Fibroblast of pulmonary artery (primary cell): ENCODE measurements around the gene APOBEC3G.
"Not testable (repeated sequence)": the region's sequence is repeated elsewhere in the genome, so short reads cannot be mapped to it uniquely, and the experiment has no call there.

Experiments used
- DNase-seq: peaks from one replicate; pipeline ENCODE4 v3.0.0-alpha.2; 2010; ENCODE audit warnings: low read depth
- H3K4me3 ChIP-seq: replicated peaks from 2 replicates; pipeline ENCODE4 v1.5.1; 2011; ENCODE audit warnings: low read depth, mild to moderate bottlenecking, control low read depth, low read length, moderate library complexity
- CTCF ChIP-seq: IDR thresholded peaks from 2 replicates; pipeline ENCODE4 v1.5.1; 2011; ENCODE audit warnings: mild to moderate bottlenecking, control low read depth, low read length, inconsistent platforms; ENCODE audit errors: missing control alignments

The APOBEC3G gene

GRCh38 chr22:39070186-39070585 lies 6.9 kb upstream of the APOBEC3G start:
- TF ChIP-seq CTCF, result no peak
- DNase-seq, result no peak

GRCh38 chr22:39072581-39072981 lies 4.5 kb upstream of the APOBEC3G start:
- not testable (repeated sequence) for DNase-seq, H3K4me3 ChIP-seq

More at GRCh38 chr22:39070186-39070585, 6.9 kb upstream of the APOBEC3G start:
- H3K4me3 ChIP-seq, result no peak overlapping the region

GRCh38 chr22:39073981-39074380 lies 3.1 kb upstream of the APOBEC3G start:
- H3K4me3 ChIP-seq, result no peak overlapping the region
- no peak for TF ChIP-seq CTCF
- DNase-seq, result no peak

- DNase-seq, H3K4me3 ChIP-seq: not testable (repeated sequence)
Observed at GRCh38 chr22:39076155-39077025, 685 bp upstream of the APOBEC3G start.

- H3K4me3 ChIP-seq, result peak overlapping the region; percentile 52
- DNase-seq, result not testable (repeated sequence)
Observed at GRCh38 chr22:39077912-39078311, 837 bp downstream of the APOBEC3G start.

- no peak for TF ChIP-seq CTCF
Observed at GRCh38 chr22:39078329-39078728, 1.3 kb downstream of the APOBEC3G start.

GRCh38 chr22:39079054-39079637 lies 2.1 kb downstream of the APOBEC3G start:
- H3K4me3 ChIP-seq, DNase-seq: not testable (repeated sequence)

More at GRCh38 chr22:39078329-39078728, 1.3 kb downstream of the APOBEC3G start:
- H3K4me3 ChIP-seq, result no peak overlapping the region
- DNase-seq, result no peak

- no peak for DNase-seq
- no peak overlapping the region for H3K4me3 ChIP-seq
- no peak for TF ChIP-seq CTCF
Observed at GRCh38 chr22:39080052-39080762, 3.1 kb downstream of the APOBEC3G start.
